Tibial artery (tissue), 4 donors: ENCODE data around the gene TBXAS1.
A peak's percentile ranks its signal among the peaks of the same experiment; 100 is the strongest.
"Not testable (repeated sequence)": the region's sequence is repeated elsewhere in the genome, so short reads cannot be mapped to it uniquely, and the experiment has no call there.

Experiments used
- DNase-seq, 2 donors: peaks; one replicate each; pipeline ENCODE4 v3.0.0-alpha.2; 2019
- H3K27ac ChIP-seq, 2 donors: fragments of 200-600 bp; sonication (generic) in 1 of 2; 1 replicate in 1 of 2; 2 replicates in 1 of 2; pipeline ENCODE4 v1.5.1; 2018 to 2019; ENCODE audit warnings: mild to moderate bottlenecking in 1 of 2
- H3K27me3 ChIP-seq, 2 donors: fragments of 200-600 bp; sonication (generic) in 1 of 2; one replicate each; pipeline versions ENCODE4 v1.5.1 to v1.6.0; 2016 to 2019
- H3K36me3 ChIP-seq, 3 donors: fragments of 200-600 bp; sonication (generic) in 2 of 3; one replicate each; pipeline ENCODE4 v1.5.1; 2016 to 2019; ENCODE audit warnings: mild to moderate bottlenecking in 2 of 3
- H3K4me1 ChIP-seq, 4 donors: fragments of 200-600 bp; sonication (generic) in 2 of 4; 1 replicate in 3 of 4; 2 replicates in 1 of 4; pipeline ENCODE4 v1.5.1; 2016 to 2019
- H3K4me3 ChIP-seq, 2 donors: fragments of 200-600 bp; sonication (generic) in 1 of 2; 1 replicate in 1 of 2; 2 replicates in 1 of 2; pipeline ENCODE4 v1.5.1; 2018 to 2019; ENCODE audit warnings: mild to moderate bottlenecking in 2 of 2
- H3K9me3 ChIP-seq, 3 donors: fragments of 200-600 bp; sonication (generic) in 1 of 3; one replicate each; pipeline ENCODE4 v1.5.1; 2016 to 2019
- CTCF ChIP-seq, 2 experiments: fragments of 200-600 bp in 1 of 2; fragments of 450-650 bp in 1 of 2; IDR thresholded peaks; one replicate each; pipeline ENCODE4 v1.5.1; 2017 to 2019; ENCODE audit warnings: antibody characterized with exemption in 2 of 2, mild to moderate bottlenecking in 1 of 2, moderate library complexity in 1 of 2
- intact Hi-C: fragments of 100-400 bp; cut with DNase I; formaldehyde crosslinking; loops from one replicate; pipeline ENCODE4 v1.15.0; 2023; ENCODE audit warnings: low total_unique reads

TBXAS1 gene

DNA sequence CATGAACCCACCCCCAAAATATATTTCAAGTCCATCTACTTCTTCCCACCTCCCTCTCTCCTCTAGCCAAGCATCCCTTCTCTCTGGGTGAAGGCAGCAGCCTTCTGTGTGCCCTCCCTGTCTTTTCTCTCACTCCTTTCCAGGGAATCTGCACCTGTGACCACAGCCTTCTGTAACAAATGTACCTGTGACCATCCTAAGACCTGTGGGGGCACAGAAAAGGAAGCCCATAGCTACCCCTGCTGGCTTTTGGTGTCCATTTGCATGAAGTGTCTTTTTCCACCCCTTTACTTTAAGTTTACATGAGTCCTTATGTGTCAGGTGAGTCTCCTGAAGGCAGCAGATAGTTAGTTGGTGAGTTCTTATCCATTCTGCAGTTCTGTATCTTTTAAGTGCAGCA, 2.0 kb upstream of the TBXAS1 start:
- Histone ChIP-seq H3K4me1 (no peaks in the 10 kb centered on the region), H3K27ac (no peak overlapping the region), H3K36me3 (no peaks in the 10 kb centered on the region), H3K4me3 (no peak overlapping the region), H3K27me3 (peaks cover 0 to 4% of the 10 kb centered on the region in 2 donors), H3K9me3 (no peaks in the 10 kb centered on the region)
- DNase-seq: no peak
- peak; percentile 22 to 24 for TF ChIP-seq CTCF (IDR thresholded peaks at IDR 0.05)
- intact Hi-C loops: no loop called here

DNA sequence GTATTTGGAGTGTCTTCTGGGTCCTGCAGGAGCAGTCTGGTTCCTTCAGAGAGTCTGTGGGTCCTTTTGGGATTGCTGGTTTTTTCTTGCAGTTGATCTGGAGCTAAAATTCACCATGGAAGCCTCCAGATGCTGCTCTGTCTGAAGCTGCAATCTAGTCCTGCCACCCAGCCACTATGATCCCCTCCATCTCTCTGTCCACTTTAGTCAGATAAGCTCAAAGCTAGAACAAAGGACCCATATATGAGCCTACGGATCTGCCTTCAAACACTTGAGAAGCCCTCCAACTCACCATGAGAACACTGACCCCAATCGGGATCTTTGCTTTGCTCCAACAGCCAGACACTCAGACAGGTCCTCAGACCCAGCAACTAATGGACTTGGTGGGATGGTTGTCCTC, 618 bp upstream of the TBXAS1 start:
- Histone ChIP-seq H3K9me3 (no peaks in the 10 kb centered on the region), H3K4me1 (no peaks in the 10 kb centered on the region), H3K4me3 (no peak overlapping the region), H3K27ac (no peak overlapping the region), H3K36me3 (no peaks in the 10 kb centered on the region), H3K27me3 (peaks cover 0 to 4% of the 10 kb centered on the region in 2 donors)
- no peak for TF ChIP-seq CTCF (IDR thresholded peaks at IDR 0.05)
- intact Hi-C loops: no loop called here
- no peak for DNase-seq

DNA sequence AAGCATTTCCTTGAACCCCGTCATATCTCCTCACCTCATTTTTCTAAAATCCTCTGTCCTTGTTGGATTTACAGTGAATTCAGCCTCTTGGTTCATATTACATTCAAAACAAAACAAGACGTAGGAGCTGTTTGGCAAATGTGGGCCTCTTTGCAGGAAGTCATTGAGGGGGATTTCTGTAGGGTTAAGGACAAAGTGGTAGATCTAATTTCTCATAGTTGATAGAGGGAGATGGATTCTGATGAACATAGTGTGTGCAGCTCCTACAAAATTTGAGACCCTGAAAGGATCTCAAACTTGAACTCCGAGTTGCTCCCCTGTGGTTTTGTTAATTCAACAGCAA, 682 bp downstream of the TBXAS1 start:
- Histone ChIP-seq H3K4me3 (peak overlapping the region; percentile 2 to 25), H3K9me3 (no peaks in the 10 kb centered on the region), H3K4me1 (no peaks in the 10 kb centered on the region), H3K27me3 (peaks cover 0 to 4% of the 10 kb centered on the region in 2 donors), H3K27ac (no peak overlapping the region), H3K36me3 (no peaks in the 10 kb centered on the region)
- intact Hi-C loops: no loop called here
- no peak for TF ChIP-seq CTCF (IDR thresholded peaks at IDR 0.05)
- DNase-seq: no peak

DNA sequence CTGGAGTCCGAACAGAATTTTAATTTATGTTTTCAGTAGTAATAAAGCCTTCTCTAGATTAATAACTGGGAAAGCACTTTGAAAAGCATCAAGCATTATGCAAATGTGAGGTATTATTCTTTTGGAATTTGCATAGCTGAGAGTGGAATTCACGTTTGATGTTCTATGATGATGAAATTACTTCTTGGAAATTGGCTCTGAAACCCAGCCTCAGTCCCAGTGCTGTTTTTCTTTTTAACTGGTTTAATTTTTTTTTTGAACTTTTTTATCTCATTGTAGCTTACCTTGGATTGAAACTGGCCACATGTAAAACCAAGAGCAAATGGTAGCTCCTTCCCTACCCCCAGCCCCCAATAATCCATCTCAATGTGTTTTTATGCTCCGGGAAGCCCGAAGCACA, 1.2 kb downstream of the TBXAS1 start:
- no peak for TF ChIP-seq CTCF (IDR thresholded peaks at IDR 0.05)
- peaks cover 0 to 4% of the 10 kb centered on the region in 2 donors for H3K27me3 ChIP-seq
- H3K36me3 ChIP-seq: no peaks in the 10 kb centered on the region
- H3K4me1 ChIP-seq: no peaks in the 10 kb centered on the region
- no peak for DNase-seq
- H3K9me3 ChIP-seq: no peaks in the 10 kb centered on the region
- no peak overlapping the region for H3K27ac ChIP-seq
- intact Hi-C loops: no loop called here
- H3K4me3 ChIP-seq: peak overlapping the region; percentile 2 to 24

- DNase-seq: no peak
- Histone ChIP-seq H3K36me3 (no peaks in the 10 kb centered on the region), H3K27ac (no peak overlapping the region), H3K9me3 (no peaks in the 10 kb centered on the region), H3K4me3 (peak overlapping the region; percentile 2 to 24), H3K27me3 (peaks cover 0 to 4% of the 10 kb centered on the region in 2 donors), H3K4me1 (no peaks in the 10 kb centered on the region)
- no peak for TF ChIP-seq CTCF (IDR thresholded peaks at IDR 0.05)
- intact Hi-C loops: no loop called here
Observed at GRCh38 chr7:139830782-139831501, 1.9 kb downstream of the TBXAS1 start.

GRCh38 chr7:139835848-139836247, 6.8 kb downstream of the TBXAS1 start:
- H3K36me3 ChIP-seq, H3K4me3 ChIP-seq, H3K9me3 ChIP-seq, H3K27ac ChIP-seq, H3K27me3 ChIP-seq, H3K4me1 ChIP-seq, DNase-seq, intact Hi-C loops: not testable (repeated sequence)

DNA sequence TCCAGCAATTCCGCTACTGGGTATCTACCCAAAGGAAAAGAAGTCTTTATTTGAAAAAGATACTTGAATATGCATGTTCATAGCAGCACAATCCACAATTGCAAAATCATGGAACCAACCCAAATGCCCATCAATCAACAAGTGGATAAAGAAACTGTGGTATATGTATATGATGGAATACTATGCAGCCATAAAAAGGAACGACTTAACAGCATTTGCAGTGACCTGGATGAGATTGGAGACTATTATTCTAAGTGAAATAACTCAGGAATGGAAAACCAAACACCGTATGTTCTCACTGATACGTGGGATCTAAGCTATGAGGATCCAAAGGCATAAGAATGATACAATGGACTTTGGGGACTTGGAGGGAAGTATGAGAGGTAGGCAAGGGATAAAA, 8.2 kb downstream of the TBXAS1 start:
- H3K4me1 ChIP-seq, intact Hi-C loops, H3K27ac ChIP-seq, H3K36me3 ChIP-seq, H3K27me3 ChIP-seq, H3K4me3 ChIP-seq, DNase-seq, H3K9me3 ChIP-seq: not testable (repeated sequence)
